Epithelial cell of proximal tubule (primary cell): ENCODE measurements around the gene FOLR2. TPM values are rescaled to one million over a fixed set of nuclear protein-coding genes. Genes with fewer than 3 reads are reported as not detected.

Experiments used
- DNase-seq: peaks from one replicate; pipeline ENCODE4 v3.0.0-alpha.2; 2011; ENCODE audit warnings: low read depth
- H3K4me3 ChIP-seq: 2 replicates; pipeline ENCODE4 v1.5.1; 2011; ENCODE audit warnings: low read depth, mild to moderate bottlenecking, low read length
- total RNA-seq: library from RNA; depleted of rRNA; stranded (reverse); fragments of >200 nt; gene quantifications from 2 replicates; pipeline ENCODE4 v1.2.3, GENCODE V29; 2015
- TF ChIP-seq, protein P1 (sequence below): conservative IDR thresholded peaks from 2 replicates; pipeline ENCODE4 v1.5.1; 2012; ENCODE audit warnings: low read depth, mild to moderate bottlenecking, low read length

FOLR2 gene
- total RNA-seq, 1 donor from 2014 or later: not detected

GRCh38 chr11:72267956-72268617 is 51.5 kb downstream of the FOLR2 start:
- TF ChIP-seq, protein P1, sequence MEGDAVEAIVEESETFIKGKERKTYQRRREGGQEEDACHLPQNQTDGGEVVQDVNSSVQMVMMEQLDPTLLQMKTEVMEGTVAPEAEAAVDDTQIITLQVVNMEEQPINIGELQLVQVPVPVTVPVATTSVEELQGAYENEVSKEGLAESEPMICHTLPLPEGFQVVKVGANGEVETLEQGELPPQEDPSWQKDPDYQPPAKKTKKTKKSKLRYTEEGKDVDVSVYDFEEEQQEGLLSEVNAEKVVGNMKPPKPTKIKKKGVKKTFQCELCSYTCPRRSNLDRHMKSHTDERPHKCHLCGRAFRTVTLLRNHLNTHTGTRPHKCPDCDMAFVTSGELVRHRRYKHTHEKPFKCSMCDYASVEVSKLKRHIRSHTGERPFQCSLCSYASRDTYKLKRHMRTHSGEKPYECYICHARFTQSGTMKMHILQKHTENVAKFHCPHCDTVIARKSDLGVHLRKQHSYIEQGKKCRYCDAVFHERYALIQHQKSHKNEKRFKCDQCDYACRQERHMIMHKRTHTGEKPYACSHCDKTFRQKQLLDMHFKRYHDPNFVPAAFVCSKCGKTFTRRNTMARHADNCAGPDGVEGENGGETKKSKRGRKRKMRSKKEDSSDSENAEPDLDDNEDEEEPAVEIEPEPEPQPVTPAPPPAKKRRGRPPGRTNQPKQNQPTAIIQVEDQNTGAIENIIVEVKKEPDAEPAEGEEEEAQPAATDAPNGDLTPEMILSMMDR: no peak
- DNase-seq: no peak

More at GRCh38 chr11:72267956-72268617, 51.5 kb downstream of the FOLR2 start:
- no peak overlapping the region for H3K4me3 ChIP-seq

Other genes starting within 250 kb of the FOLR2 start
- 1.0 and 1.7 TPM in 2 replicates for gene IL18BP, start 217.9 kb upstream of the FOLR2 start, total RNA-seq
- 116 TPM in 2 replicates for gene NUMA1, start 136.3 kb upstream of the FOLR2 start, total RNA-seq
- 3.7 and 6.7 TPM in 2 replicates for gene LRRC51, start 135.9 kb upstream of the FOLR2 start, total RNA-seq
- gene LAMTOR1, start 113.5 kb upstream of the FOLR2 start, total RNA-seq: 149 and 156 TPM in 2 replicates
- gene TOMT, start 110.9 kb upstream of the FOLR2 start, total RNA-seq: not detected in 2 replicates
- gene ANAPC15, start 104.1 kb upstream of the FOLR2 start, total RNA-seq: 66.6 and 87.4 TPM in 2 replicates
- 0.65 TPM in 1 of 2 replicates, not detected in the other for gene FOLR3, start 81.1 kb upstream of the FOLR2 start, total RNA-seq
- 1.5 and 12.3 TPM in 2 replicates for gene FOLR1, start 24.7 kb upstream of the FOLR2 start, total RNA-seq
- 66.5 and 73.2 TPM in 2 replicates for gene INPPL1, start 8.0 kb downstream of the FOLR2 start, total RNA-seq
- not detected in 2 replicates for gene PHOX2A, start 27.4 kb downstream of the FOLR2 start, total RNA-seq
- gene CLPB, start 217.7 kb downstream of the FOLR2 start, total RNA-seq: 28.6 and 38.8 TPM in 2 replicates